ENCODE results near the gene CD160.

DNA sequence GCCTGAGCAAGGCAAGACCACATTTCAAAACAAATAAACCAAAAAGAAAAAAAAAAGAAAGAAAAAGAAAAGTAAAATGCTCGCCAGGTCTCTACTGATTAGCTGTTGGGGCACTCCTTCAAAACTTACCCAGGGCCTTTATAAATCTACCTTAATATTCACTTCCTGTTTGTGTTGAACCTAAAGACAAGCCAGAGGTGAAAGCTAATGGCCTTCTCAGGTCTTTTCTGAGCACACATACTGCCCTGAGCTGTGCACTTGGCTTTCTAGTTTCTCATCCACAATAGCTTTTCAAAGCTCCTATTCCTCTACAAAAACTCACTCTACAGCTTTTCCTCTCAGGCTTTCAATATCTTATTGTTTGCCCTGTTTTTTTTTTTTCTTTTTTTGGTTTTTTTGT is 54.1 kb downstream of the CD160 start:
- TF ChIP-seq, protein P1, sequence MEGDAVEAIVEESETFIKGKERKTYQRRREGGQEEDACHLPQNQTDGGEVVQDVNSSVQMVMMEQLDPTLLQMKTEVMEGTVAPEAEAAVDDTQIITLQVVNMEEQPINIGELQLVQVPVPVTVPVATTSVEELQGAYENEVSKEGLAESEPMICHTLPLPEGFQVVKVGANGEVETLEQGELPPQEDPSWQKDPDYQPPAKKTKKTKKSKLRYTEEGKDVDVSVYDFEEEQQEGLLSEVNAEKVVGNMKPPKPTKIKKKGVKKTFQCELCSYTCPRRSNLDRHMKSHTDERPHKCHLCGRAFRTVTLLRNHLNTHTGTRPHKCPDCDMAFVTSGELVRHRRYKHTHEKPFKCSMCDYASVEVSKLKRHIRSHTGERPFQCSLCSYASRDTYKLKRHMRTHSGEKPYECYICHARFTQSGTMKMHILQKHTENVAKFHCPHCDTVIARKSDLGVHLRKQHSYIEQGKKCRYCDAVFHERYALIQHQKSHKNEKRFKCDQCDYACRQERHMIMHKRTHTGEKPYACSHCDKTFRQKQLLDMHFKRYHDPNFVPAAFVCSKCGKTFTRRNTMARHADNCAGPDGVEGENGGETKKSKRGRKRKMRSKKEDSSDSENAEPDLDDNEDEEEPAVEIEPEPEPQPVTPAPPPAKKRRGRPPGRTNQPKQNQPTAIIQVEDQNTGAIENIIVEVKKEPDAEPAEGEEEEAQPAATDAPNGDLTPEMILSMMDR (IDR thresholded peaks at IDR 0.05 in 2 of 3, conservative IDR thresholded peaks at IDR 0.05 in 1 of 3; ENCODE audit: control insufficient read depth in 2 of 3, extremely low read depth in 1 of 3, insufficient read depth in 1 of 3, low read depth in 3 of 3, low read length in 3 of 3): no peak
- no peak for TF ChIP-seq HDAC2 (IDR thresholded peaks at IDR 0.05)
- no peak for TF ChIP-seq JUND (IDR thresholded peaks at IDR 0.05; ENCODE audit: low read depth, low read length)
- no peak for TF ChIP-seq SRF (IDR thresholded peaks at IDR 0.05; ENCODE audit: low read depth in 2 of 2, low read length in 2 of 2)
- TF ChIP-seq TCF12 (IDR thresholded peaks at IDR 0.05; ENCODE audit: low read depth, low read length): no peak
- no peak for TF ChIP-seq SP1 (IDR thresholded peaks at IDR 0.05; ENCODE audit: low read depth, low read length)
- TF ChIP-seq, protein P2, sequence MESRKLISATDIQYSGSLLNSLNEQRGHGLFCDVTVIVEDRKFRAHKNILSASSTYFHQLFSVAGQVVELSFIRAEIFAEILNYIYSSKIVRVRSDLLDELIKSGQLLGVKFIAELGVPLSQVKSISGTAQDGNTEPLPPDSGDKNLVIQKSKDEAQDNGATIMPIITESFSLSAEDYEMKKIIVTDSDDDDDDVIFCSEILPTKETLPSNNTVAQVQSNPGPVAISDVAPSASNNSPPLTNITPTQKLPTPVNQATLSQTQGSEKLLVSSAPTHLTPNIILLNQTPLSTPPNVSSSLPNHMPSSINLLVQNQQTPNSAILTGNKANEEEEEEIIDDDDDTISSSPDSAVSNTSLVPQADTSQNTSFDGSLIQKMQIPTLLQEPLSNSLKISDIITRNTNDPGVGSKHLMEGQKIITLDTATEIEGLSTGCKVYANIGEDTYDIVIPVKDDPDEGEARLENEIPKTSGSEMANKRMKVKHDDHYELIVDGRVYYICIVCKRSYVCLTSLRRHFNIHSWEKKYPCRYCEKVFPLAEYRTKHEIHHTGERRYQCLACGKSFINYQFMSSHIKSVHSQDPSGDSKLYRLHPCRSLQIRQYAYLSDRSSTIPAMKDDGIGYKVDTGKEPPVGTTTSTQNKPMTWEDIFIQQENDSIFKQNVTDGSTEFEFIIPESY (IDR thresholded peaks at IDR 0.05): no peak
- TF ChIP-seq POLR2A (IDR thresholded peaks at IDR 0.05; ENCODE audit: low read depth, low read length): no peak
- TF ChIP-seq RFX5 (IDR thresholded peaks at IDR 0.05; ENCODE audit: low read depth, low read length): no peak

Data from GM12878 (cell line).